GM21529 (cell line): Measurements from ENCODE around the gene ZNF821.
A peak's percentile ranks its signal among the peaks of the same experiment; 100 is the strongest.
"Not testable (repeated sequence)": the region's sequence is repeated elsewhere in the genome, so short reads cannot be mapped to it uniquely, and the experiment has no call there.

Source experiments
- ATAC-seq: cut with Tn5 transposase; IDR thresholded peaks from one replicate; pipeline ENCODE4 v1.9.1; 2021; ENCODE audit not compliant: unreplicated experiment

Gene ZNF821

GRCh38 chr16:71883849-71884638 is at the start of gene ZNF821:
Gene ZNF821, minus strand, starts transcription at chr16:71884182. Its CDS starts 4,236 bp downstream, at chr16:71879946.
- peak; percentile 47 for ATAC-seq

- ATAC-seq: no peak
These were observed 49.0 kb upstream of the ZNF821 start for GRCh38 chr16:71933017-71933416.

GRCh38 chr16:71931599-71931998 is 47.6 kb upstream of the ZNF821 start:
- no peak for ATAC-seq

- no peak for ATAC-seq
These were observed 47.0 kb upstream of the ZNF821 start for GRCh38 chr16:71931001-71931400.

GRCh38 chr16:71930013-71930563 is 46.1 kb upstream of the ZNF821 start:
- no peak for ATAC-seq

GRCh38 chr16:71929048-71929447 is 45.1 kb upstream of the ZNF821 start:
- no peak for ATAC-seq

- no peak for ATAC-seq
These were observed 43.8 kb upstream of the ZNF821 start for GRCh38 chr16:71927787-71928186.

- no peak for ATAC-seq
These were observed 43.4 kb upstream of the ZNF821 start for GRCh38 chr16:71927383-71927782.

GRCh38 chr16:71924710-71925109 is 40.7 kb upstream of the ZNF821 start:
- no peak for ATAC-seq

GRCh38 chr16:71923941-71924690 is 40.1 kb upstream of the ZNF821 start:
- ATAC-seq: no peak

GRCh38 chr16:71920658-71921057 is 36.7 kb upstream of the ZNF821 start:
- ATAC-seq: no peak

GRCh38 chr16:71919035-71919434 is 35.1 kb upstream of the ZNF821 start:
- peak; percentile 90 for ATAC-seq

- ATAC-seq: no peak
These were observed 33.9 kb upstream of the ZNF821 start for GRCh38 chr16:71917900-71918299.

- no peak for ATAC-seq
These were observed 32.5 kb upstream of the ZNF821 start for GRCh38 chr16:71916397-71916920.

GRCh38 chr16:71915350-71915749 is 31.4 kb upstream of the ZNF821 start:
- ATAC-seq: no peak

- no peak for ATAC-seq
These were observed 30.8 kb upstream of the ZNF821 start for GRCh38 chr16:71914802-71915201.

GRCh38 chr16:71912534-71913275 is 28.7 kb upstream of the ZNF821 start:
- ATAC-seq: no peak

- no peak for ATAC-seq
These were observed 27.1 kb upstream of the ZNF821 start for GRCh38 chr16:71911121-71911520.

GRCh38 chr16:71905765-71906164 is 21.8 kb upstream of the ZNF821 start:
- not testable (repeated sequence) for ATAC-seq

- no peak for ATAC-seq
These were observed 20.3 kb upstream of the ZNF821 start for GRCh38 chr16:71904239-71904638.

- ATAC-seq: no peak
These were observed 19.6 kb upstream of the ZNF821 start for GRCh38 chr16:71903608-71904007.
